PFSK-1 (cell line): ENCODE results near the gene INTS14.

Source experiments
- FOXP2 ChIP-seq: optimal IDR thresholded peaks from 2 replicates; pipeline ENCODE3; 2011; ENCODE audit warnings: borderline replicate concordance, control low read depth, inconsistent platforms; ENCODE audit not compliant: insufficient read depth; ENCODE audit errors: extremely low read length, extremely low read depth
- POLR2AphosphoS5 ChIP-seq: IDR thresholded peaks from 2 replicates; pipeline ENCODE4 v1.6.1; 2012; ENCODE audit warnings: low read depth, mild to moderate bottlenecking, control low read depth, low read length, moderate library complexity
- SIN3A ChIP-seq: IDR thresholded peaks from 2 replicates; pipeline ENCODE4 v1.6.1; 2012; ENCODE audit warnings: mild to moderate bottlenecking, low read length, moderate library complexity, borderline replicate concordance; ENCODE audit not compliant: insufficient read depth
- TAF1 ChIP-seq: IDR thresholded peaks from 2 replicates; pipeline ENCODE4 v1.6.1; 2012; ENCODE audit warnings: low read length, control low read depth, borderline replicate concordance; ENCODE audit not compliant: insufficient read depth
- TF ChIP-seq, protein P1 (sequence below), 2 experiments: IDR thresholded peaks; 2 replicates each; pipeline versions ENCODE4 v1.6.1 to v1.8.0; 2011 to 2012; ENCODE audit warnings: low read depth in 2 of 2, low read length in 2 of 2, control low read depth in 1 of 2, inconsistent platforms in 1 of 2, mild to moderate bottlenecking in 1 of 2, moderate library complexity in 1 of 2; ENCODE audit not compliant: insufficient read depth in 1 of 2

The INTS14 gene

DNA sequence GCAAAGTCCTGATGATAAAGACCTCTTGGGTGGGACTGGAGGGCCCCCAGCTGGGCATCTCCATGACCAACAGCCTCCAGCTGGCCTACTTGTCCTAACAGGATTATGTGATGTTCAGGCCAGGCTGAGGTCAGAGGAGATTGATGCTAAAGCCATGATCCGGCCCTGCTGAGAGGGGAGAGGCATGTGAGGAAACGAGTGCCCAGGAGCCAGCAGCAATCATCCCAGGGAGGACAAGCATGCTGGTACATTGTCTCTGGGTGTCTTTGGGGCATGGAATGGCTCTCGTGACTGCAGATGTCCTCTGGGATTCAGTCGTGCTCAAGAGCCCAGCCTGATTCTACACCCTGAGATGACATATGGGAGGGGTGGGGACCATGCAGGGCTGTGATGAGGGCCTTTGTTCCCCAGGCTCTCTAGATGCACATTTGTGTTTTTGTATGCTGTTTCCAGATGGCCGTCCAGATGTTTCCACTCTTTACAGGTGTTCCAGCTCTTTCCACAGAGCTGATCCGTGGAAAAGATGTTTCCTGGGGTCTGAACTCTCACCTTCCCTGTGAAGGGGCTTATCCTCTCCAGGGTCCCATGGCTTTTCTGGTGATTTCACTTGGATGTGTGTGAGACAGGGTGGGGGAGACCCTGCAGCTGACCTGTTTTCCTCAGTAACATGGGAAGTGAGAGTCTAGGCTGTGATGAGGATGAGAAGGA lies 31.0 kb upstream of the INTS14 start:
- TF ChIP-seq, protein P1, sequence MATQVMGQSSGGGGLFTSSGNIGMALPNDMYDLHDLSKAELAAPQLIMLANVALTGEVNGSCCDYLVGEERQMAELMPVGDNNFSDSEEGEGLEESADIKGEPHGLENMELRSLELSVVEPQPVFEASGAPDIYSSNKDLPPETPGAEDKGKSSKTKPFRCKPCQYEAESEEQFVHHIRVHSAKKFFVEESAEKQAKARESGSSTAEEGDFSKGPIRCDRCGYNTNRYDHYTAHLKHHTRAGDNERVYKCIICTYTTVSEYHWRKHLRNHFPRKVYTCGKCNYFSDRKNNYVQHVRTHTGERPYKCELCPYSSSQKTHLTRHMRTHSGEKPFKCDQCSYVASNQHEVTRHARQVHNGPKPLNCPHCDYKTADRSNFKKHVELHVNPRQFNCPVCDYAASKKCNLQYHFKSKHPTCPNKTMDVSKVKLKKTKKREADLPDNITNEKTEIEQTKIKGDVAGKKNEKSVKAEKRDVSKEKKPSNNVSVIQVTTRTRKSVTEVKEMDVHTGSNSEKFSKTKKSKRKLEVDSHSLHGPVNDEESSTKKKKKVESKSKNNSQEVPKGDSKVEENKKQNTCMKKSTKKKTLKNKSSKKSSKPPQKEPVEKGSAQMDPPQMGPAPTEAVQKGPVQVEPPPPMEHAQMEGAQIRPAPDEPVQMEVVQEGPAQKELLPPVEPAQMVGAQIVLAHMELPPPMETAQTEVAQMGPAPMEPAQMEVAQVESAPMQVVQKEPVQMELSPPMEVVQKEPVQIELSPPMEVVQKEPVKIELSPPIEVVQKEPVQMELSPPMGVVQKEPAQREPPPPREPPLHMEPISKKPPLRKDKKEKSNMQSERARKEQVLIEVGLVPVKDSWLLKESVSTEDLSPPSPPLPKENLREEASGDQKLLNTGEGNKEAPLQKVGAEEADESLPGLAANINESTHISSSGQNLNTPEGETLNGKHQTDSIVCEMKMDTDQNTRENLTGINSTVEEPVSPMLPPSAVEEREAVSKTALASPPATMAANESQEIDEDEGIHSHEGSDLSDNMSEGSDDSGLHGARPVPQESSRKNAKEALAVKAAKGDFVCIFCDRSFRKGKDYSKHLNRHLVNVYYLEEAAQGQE (IDR thresholded peaks at IDR 0.05; ENCODE audit: insufficient read depth in 1 of 2, low read depth in 2 of 2, low read length in 2 of 2), result no peak
- TF ChIP-seq SIN3A (no peak), POLR2AphosphoS5 (no peak), TAF1 (no peak), FOXP2 (no peak)

GRCh38 chr15:65639509-65639908 lies 28.6 kb upstream of the INTS14 start:
- TF ChIP-seq FOXP2, result no peak
- TF ChIP-seq POLR2AphosphoS5, result no peak
- TF ChIP-seq TAF1, result no peak
- TF ChIP-seq, protein P1 (IDR thresholded peaks at IDR 0.05; ENCODE audit: insufficient read depth in 1 of 2, low read depth in 2 of 2, low read length in 2 of 2), result no peak
- no peak for TF ChIP-seq SIN3A

DNA sequence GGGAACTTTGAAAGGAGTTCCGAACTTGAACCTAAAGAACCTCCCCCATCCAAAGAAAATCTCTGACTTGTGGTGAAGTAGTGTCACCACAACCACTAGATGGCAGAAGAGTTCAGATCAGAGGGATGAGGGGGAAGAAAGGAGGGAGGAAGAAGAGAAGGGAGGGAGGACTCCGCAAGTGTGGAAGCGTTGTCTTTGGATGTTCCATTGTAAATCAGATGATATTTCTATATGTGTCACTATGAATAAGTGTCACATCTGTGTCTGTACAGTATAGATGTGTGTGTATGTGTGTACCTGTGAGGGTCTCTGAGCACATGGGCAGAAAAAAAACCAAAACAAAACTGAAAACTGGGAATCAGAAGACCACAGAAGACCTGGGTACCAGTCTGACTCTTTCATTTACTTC lies 27.8 kb upstream of the INTS14 start:
- TF ChIP-seq TAF1 (no peak), POLR2AphosphoS5 (no peak), FOXP2 (no peak), SIN3A (no peak)

DNA sequence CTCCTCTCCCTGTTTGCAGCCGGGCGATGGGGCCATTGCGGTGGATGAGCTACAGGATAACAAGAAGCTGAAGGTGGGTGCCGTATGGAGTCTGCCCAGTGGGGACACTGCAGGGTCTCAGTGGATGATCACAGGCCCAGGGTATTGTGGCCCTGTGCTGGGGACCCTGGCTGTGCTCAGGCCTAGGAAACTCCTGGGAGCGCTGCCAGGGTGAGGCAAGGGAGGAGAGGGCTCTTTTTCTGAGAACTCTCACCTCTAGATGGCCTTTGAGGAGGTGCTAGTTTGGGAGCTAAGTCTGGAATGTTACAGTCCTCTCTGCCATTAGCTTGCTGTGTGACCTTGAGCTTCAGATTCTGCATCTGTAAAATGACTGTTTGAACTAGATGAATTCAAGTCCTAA lies 27.2 kb upstream of the INTS14 start:
- TF ChIP-seq, protein P1 (IDR thresholded peaks at IDR 0.05; ENCODE audit: insufficient read depth in 1 of 2, low read depth in 2 of 2, low read length in 2 of 2), result no peak

DNA sequence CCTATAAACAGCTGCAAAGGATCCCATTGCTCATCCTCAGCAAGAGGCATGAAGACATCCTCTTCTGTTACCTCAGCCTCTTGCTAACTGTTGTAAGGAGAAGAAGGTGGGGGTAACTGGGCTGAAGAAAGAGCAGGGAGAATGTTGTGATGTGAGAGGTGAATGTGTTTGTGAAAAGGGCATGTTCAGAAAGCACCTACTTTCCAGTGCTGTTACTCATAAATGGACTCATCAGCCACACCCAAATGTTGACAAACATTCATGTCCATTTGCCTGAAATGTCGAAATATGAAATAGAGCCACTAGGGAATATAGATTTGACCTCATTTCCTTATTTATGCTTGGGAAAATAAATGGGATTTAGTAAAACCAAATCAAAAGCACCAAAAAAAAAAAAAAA lies 23.4 kb upstream of the INTS14 start:
- TF ChIP-seq POLR2AphosphoS5, result no peak
- TF ChIP-seq, protein P1 (IDR thresholded peaks at IDR 0.05; ENCODE audit: insufficient read depth in 1 of 2, low read depth in 2 of 2, low read length in 2 of 2), result no peak
- TF ChIP-seq FOXP2, result no peak
- TF ChIP-seq SIN3A, result no peak
- no peak for TF ChIP-seq TAF1
